Stimulated activated CD8-positive, alpha-beta memory T cell treated with anti-CD3 and anti-CD28 coated beads, Interleukin-2, amount 100 ng/mL, for 1 hour (primary cell): ENCODE results near the gene IQCH.

Source experiments
- DNase-seq, 2 donors: peaks; one replicate each; pipeline ENCODE4 v3.0.0-alpha.2; 2020; ENCODE audit warnings: low read depth in 2 of 2

The IQCH gene

DNA sequence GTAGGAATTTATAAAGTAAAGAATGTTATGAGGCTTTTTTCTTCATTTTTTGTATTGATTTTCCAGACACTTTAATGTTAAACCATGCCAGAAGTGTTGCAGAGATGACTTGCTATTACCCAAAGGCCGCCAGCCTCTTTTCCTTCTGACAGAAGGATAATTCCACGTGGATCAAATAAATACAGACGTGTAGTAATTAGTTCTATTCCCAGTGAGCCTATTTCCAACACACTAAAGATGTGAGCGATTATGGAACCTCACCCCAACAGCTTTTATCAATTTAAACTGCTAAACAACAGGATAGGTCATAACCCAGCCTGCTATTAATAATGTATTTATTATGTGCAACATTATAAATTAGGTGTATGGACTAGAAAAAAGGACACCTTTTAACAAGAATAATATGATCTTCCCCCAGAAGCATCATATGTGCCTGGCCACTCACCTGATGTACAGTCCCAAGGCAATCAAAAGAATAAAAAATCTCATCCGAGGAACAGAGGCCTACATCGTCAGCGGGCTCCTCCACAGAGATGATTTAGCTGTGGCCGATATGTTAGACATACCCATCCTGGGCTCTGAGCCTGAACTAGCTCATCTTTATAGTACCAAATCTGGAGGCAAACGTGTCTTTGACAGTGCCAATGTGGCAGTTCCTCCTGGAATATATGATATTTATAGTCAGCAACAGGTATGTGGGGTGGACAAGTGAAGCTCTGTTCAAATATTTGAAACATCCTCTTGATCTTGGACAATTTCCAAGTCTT, 140.5 kb downstream of the IQCH start:
- no peak for DNase-seq

DNA sequence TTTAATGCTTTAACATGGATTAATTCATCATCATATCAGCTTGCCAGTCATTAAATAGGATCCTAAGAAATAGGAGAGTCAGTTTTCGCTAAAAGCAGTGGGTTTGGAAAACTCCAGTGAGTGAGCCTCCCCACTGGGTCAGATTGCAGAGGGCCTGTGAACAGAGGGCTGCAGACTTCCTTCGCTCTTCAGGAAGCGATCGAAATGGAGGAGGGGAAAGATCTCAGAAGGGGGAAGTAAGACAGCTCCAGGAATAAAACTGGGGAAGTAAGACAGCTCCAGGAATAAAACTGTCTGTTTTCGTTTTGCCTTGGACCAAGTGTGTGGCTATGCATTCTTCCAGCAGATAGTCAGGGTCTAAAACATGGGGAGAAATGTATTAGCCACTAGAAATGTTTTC, 141.5 kb downstream of the IQCH start:
- DNase-seq, result no peak

DNA sequence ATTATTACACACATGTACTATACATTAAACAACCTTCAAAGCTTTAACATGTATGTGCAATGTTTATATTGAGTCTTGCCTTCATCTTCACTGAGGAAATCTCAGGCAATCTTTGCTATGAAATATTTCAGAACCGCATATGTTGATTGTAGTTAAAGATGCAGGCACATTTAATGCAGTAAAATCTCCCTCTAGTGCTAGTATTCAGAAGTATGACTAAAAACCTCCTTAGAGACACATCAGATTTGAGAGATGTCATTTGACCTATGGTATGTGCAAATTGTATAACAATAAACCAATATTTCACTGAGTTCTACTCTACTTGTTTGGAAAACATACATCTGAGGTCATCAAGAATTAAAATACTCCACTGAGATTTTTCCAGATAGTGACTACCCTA, 142.6 kb downstream of the IQCH start:
- DNase-seq, result no peak

DNA sequence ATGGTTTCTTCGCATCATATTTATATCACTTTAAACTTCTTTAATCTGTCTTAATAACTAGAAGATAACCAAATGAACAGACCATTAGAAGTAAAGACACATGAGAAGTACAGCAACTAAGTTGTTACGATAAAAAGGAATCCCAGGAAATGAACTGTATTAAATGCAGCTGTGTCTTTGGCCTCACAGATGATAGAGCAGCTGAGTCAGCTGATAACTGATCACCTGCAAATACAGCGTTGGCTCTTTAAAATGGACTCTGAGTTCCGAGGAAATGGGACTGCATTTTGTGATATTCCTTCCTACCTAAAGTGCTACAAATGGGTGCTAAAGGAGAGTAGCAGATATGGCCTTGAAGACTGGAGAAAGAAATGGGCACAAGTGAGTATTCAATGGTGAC, 145.3 kb downstream of the IQCH start:
- DNase-seq, result no peak

DNA sequence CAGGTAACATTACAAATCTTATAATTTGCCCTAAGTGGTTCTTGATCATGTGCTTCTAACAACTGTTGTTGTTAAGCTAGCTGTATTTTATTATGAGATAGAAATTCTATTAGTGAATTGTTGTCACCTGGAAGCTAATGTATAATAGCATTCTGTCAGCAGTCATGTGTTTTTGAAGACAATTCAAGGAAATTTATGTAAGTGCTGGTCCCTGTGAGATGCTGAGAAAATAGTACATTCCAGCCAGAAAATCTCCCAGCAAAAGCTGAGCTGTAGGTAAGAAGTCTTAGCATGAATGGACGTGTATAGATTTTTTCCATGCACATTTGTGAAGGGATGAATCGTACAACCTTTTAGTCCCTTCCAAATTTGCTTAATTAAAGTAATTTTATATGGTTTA, 146.3 kb downstream of the IQCH start:
- DNase-seq, result no peak

DNA sequence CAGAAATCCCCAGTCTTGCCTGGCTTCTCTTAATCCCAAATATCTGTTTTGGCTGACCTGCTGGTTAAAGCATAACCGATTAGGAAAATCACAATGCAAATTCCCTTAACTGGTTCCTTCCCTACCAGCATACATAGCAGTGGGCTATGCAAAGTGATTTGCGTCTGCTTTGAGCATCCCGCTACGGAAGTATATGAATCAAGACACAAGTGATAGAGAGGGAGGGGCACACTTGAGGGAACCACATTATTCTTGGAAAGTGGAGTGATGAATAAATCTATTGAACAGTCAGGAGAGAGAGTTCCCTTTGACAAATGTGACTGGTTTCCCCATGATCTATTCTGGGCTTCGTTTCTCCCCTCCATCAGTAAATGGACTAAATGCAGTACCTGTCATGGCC, 146.8 kb downstream of the IQCH start:
- no peak for DNase-seq

DNA sequence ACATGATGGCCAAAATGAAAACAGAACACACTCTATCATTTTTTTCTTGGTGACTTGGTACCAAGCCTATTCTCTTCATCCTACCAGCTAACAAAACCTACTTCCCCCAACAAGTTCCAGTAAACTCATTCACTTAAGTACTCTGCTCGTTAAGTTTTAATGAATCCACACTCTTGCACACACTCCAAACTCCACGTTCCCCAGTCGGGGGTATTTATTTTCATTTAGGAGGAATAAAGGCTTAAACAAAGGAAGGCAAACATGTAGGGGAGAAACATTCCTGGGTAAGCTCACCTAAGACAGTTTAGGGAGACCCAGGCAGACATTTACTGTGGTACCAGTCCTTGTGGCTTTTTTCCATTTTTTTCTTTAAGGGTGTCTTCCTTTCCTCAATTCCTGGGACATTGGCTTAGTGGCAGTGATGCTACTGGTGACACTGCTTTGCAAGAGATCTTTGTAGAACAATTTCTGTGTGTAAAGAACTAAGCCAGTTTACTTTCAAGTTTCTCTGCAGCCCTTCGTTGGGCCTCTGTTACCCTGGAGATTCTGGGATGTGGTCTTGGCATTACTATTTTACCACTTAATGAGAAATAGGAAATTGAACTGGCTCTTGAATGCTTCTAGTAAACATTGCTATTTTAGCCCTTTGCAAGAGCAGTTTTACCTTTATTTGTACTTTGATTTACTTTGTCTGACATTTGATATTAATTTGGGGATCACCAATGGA, 149.0 kb downstream of the IQCH start:
- DNase-seq, result no peak

DNA sequence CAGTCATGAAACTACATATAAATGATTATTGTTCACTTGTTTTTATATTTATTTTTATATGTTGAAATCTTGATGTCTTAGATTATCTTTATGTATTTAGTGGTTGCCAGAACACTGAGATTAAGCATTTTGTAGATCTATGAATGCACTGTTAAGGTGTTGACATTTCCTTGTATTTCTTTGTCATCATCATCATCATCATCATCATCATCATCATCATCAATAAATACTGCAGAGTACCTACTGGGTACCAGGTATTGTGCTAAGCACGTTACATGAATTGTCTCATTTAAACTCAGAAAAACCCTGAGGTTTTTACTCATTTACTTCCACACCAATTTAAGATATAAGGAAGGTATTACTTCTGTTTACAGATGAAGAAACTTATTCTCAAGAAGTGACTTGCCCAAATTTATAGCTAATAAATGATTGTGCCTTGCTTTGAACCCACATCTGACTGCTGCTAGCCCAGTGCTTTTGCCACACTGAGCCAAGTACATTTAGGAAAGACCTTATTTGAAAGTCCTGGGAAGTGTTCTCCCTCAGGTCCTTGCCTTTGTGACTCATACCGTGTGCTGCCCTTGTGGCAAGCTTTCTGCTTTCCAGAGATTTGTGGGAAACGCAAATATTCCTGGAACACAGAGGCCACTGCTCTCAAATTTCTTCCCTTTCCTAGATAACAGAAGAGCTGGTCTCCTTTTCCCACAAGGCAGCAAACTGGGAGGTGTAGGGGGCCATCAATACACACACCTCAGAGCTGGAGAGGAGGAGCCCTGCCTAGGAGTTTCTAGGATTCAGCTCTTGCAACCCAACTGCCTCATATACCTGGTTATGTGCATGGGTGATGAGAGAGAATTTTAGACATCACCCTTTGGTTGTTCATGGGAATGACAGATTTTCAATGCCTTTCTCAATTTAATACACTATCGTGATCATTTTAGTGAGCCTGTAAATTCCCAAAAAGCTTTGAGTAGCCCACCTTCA, 150.9 kb downstream of the IQCH start:
- DNase-seq, result no peak

DNA sequence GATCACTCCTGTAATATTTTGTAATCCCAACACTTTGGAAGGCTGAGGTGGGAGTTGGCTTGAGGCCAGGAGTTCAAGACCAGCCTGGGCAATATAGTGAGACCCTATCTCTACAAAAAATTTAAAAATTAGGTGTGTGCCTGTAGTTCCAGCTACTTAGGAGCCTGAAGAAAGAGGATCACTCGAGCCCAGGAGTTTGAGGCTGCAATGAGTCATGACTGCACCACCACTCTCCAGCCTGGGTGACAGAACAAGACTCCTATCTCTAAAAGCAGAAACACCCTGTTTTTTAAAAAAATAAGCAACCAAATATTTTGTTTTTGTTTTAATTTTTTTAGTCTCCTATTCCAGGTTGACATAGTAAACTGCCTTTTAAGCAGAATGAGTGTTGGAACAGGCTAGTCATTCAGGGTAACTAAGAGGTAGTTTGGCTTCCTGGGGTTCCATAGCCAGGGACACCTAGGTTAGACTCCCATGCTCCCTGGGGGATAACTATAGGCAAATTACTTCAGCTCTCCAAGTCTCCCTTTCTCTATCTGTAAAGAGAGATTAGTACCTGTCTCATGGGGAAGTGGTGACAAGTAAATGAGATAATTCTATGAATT, 151.8 kb downstream of the IQCH start:
- DNase-seq, result no peak

DNA sequence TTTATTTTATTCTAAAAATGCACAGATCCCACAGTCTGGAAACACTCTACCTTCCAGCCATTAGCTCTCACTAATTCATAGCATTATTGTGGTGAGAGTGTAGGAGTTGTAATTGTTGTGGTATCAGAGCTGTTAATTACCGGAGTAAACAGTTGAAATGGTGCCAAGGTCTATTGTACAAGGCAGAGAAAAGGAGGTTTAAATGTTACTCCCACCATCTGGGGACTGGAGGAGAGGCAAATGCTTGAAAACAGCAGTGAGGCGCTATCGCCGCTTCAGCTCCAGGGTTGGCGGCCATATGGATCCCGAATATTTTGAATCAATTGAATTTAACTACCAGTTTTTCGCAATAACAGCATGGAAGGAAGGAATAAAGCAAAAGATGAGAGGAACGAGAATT, 153.2 kb downstream of the IQCH start:
- DNase-seq, result no peak

DNA sequence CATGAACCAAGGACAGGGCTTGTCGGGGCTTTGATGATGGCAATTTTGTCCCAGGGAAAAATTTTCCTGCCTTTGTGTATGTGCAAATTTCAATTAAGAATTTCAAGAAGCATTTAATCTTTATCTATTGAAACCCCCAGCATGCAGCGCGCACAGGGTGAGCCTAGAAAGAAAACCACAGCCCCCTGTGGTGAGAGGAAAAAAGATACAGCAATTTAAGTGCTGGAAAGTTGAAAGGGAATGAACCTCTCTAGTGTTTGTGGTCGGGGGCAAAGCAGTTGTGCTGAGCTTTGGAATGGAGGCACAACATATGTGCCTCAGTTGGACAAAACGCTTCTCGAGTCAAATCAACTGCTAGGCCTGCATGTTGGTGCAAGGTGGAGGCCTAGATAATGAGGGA, 154.6 kb downstream of the IQCH start:
- no peak for DNase-seq

DNA sequence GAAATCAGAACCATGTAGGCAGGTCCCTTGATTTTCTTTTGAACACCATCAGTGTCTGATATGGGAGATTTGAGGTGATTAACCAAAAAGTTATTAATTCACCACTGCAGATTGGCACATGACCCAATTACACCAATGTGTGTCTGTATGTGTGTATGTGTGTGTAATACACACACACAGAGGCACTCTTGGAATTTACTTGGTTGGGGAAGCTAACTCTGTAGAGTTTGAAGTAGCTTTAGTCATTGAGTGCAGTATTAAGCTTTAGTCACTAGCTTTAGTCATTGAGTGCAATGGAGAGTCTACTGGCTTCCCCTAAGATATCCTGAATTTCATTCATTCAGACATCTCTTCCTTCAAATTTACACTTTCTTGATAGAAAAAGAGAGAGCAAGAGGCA, 156.9 kb downstream of the IQCH start:
- DNase-seq, result no peak

DNA sequence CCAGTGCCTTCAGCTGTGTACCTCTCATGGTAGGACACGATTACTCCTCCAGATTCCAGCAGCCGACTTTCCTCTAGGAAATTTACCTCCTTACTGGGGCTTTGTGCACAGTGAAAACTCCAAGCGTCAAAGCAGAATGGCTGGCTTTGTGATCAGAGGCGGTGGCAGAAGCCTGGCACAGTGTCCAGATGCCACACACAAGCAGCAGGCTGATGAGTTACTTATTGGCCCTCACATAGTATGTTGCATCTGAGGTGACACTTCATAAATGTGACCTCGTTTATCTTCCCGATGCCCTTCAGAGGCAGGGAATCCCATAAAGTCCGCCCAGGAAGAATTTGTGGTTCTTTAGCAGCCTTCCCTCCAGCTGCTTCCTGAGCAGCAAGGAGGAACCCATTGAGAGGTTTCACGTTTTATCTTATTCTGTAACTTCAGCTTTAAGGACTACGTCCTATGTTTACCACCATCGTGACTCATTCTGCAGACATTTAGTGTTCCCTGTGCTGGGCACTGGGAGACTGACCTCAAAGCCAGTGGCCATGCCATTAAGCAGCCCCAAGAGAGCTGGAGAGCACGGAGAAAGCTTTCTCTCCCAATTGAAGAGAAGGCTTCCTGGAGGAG, 159.3 kb downstream of the IQCH start:
- no peak for DNase-seq

DNA sequence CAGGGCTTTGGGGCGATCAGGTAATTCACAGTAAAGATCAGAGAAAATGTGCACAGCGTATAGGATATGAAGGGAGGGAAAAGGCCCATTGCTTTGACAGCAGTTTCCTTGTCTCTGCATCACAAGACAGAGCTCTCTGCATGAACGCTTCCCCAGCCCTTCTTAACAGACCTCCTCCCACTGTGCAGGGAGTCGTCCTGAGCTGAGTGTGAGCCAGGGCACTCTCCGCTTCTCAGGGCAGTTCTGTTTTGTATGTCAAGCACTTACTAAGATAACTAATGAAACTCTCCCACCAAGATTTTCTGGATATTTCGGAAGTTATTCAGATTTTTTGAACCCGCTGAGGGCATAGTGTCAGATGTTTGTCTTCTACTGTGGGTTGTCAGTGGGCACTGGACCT, 160.6 kb downstream of the IQCH start:
- DNase-seq, result no peak

DNA sequence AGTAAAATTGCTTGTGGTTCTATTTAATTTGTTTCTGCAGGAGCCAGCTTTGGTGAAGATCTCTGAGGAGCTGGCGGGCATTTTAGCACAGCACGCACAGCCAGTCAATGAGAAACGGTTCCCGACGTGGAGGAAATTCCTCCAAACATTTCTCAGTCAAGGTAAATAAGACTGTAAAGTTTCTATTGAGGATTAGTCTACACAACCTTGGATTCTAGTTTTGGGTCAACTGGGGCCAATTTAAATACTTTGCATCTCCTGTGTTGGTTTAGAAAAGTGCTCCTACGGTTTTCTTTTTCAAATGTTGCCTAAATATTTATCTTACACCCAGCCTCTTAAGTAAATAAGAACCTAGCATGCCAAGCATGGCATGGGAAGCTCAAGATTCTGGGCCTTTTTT, 162.3 kb downstream of the IQCH start:
- no peak for DNase-seq

DNA sequence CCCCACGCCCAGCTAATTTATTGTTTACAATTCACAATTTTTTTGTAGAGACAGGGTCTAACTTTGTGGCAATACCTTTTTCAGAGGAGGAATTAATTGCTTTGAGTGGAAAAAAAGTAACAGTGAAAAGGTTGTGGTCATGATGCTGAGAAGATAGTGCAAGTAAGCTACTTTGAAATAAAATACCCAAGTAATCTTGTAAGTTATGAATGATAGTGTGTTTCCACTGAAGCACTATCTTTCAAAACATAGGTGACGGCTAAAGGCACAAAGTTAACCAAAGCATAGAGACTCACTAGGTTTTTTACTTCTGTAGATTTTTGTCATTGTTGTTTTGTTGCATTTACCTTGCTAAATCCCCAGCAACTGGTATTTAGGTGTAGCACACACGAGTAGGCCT, 165.1 kb downstream of the IQCH start:
- DNase-seq, result no peak

DNA sequence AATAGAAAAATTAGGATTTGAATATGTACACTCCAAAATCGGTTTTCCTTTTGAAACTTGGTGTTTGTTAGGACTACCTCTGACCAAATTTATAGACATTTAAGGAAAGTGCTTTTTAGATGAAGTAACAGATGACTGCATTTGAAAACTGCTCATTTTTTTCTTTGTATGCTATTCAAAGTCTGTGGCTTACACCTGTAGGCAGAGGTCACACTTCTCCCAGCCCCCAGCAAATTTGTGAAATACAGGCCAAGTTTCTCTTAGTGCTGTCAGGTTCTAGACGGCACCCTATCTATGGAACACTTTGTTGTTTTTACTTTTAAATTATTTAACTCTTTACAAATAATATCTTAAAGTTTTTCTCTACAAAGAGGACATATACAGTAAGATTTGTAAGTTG, 165.6 kb downstream of the IQCH start:
- no peak for DNase-seq

DNA sequence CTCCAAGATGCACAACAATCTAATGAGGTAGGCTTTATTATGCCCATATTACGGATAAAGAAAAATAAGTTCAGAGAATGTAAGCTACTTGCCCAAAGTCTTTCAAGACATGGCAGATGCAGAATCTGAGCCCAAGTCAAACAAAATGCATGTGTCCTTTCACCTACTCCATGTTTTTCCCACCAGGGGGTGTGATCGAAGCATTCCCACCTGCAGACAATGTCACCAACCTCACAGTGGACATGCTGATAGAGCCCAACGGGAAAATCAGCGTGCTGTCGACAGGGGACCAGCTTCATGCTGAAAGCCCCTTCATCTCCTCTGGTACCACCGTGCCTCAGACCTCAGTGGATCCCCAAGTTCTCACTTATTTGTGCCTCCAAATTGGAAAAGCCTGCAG, 166.5 kb downstream of the IQCH start:
- no peak for DNase-seq

DNA sequence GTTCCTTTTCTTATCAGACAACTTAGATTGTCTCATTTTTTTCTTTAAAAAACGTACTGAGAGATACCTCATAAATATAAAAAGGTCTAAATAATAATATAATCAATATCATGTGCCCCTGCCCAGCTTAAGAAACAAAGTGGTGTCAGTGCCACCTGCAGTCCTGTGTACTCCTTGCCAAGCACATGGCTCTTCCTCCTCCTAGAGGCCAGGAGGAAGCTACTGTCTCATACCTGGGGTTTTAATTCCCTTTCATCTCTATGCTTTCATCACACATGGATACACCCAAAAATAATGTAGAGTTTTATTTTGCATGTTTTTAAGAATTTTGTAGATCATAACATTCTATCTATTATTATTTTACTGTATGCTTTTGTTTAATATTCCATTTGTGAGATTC, 167.7 kb downstream of the IQCH start:
- no peak for DNase-seq

DNA sequence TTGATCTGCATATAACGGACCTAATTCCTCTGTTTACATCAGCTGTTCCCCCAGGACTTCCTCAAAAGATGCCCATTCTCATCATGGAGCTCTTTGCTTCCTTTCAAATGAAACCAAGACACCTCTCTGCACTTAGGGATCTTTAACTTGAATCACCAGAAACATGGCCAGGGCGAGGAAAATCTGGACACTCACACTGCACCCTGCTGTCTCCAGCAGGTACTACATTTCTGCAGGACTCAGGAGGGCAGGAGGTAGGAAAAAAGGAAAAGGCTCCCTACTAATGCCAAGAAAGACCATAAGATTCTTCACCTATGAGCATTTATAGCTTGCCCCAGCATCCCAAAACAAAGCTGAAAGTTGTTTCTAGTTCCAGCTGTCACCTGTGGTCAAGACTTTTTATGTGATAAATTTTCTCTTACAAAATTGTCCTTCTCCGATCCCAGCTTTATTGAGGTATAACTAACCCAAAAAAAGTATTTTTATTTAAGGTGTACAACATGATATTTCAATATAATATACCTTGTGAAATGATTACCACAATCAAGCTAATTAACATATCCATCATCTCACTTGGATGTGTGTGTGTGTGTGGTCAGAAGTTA, 179.0 kb downstream of the IQCH start:
- DNase-seq, result no peak
